Measurements from ENCODE around the gene CDH4.

Gene CDH4

DNA sequence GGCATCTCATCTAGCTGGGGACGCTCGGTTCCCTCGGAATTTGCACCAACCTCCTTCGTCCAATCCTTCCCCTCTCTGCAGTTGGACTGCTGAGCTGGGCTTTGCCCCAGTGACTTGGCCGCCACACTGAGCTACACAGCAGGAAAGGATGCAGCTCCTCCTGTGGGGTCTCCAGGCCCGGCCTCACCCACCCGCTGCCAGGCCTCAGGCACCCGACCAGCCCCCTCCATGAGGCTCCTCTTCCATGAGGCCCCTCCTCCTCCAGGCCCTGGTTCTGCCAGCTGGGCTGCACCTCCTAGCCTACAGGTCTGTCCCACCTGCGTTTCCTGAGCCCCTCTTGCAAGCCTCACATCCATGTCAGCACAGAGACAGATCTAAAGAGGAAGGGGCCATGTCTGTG, 443.7 kb downstream of the CDH4 start:
- Histone ChIP-seq H3K27ac (ENCODE audit: low read depth in 2 of 2, low read length in 2 of 2) (no peak overlapping the region), H3K4me1 (ENCODE audit: control insufficient read depth in 2 of 2, insufficient read depth in 2 of 2, low read length in 2 of 2) (no peaks in the 10 kb centered on the region), H3K36me3 (ENCODE audit: control insufficient read depth in 2 of 2, insufficient read depth in 2 of 2, low read length in 2 of 2) (no peaks in the 10 kb centered on the region), H3K9me3 (ENCODE audit: control insufficient read depth in 2 of 2, low read length in 2 of 2) (no peaks in the 10 kb centered on the region), H3K9ac (ENCODE audit: low read depth in 1 of 2, low read length in 2 of 2) (no peak overlapping the region), H3K4me3 (ENCODE audit: low read length in 2 of 2) (no peak overlapping the region), H3K27me3 (ENCODE audit: control insufficient read depth in 2 of 2, insufficient read depth in 2 of 2, low read length in 2 of 2) (no peaks in the 10 kb centered on the region)

GRCh38 chr20:61696181-61696735, 444.2 kb downstream of the CDH4 start:
- Histone ChIP-seq H3K9ac (ENCODE audit: low read depth in 1 of 2, low read length in 2 of 2) (no peak overlapping the region), H3K9me3 (ENCODE audit: control insufficient read depth in 2 of 2, low read length in 2 of 2) (no peaks in the 10 kb centered on the region), H3K4me1 (ENCODE audit: control insufficient read depth in 2 of 2, insufficient read depth in 2 of 2, low read length in 2 of 2) (no peaks in the 10 kb centered on the region), H3K27me3 (ENCODE audit: control insufficient read depth in 2 of 2, insufficient read depth in 2 of 2, low read length in 2 of 2) (no peaks in the 10 kb centered on the region), H3K27ac (ENCODE audit: low read depth in 2 of 2, low read length in 2 of 2) (no peak overlapping the region), H3K36me3 (ENCODE audit: control insufficient read depth in 2 of 2, insufficient read depth in 2 of 2, low read length in 2 of 2) (no peaks in the 10 kb centered on the region), H3K4me3 (ENCODE audit: low read length in 2 of 2) (no peak overlapping the region)

DNA sequence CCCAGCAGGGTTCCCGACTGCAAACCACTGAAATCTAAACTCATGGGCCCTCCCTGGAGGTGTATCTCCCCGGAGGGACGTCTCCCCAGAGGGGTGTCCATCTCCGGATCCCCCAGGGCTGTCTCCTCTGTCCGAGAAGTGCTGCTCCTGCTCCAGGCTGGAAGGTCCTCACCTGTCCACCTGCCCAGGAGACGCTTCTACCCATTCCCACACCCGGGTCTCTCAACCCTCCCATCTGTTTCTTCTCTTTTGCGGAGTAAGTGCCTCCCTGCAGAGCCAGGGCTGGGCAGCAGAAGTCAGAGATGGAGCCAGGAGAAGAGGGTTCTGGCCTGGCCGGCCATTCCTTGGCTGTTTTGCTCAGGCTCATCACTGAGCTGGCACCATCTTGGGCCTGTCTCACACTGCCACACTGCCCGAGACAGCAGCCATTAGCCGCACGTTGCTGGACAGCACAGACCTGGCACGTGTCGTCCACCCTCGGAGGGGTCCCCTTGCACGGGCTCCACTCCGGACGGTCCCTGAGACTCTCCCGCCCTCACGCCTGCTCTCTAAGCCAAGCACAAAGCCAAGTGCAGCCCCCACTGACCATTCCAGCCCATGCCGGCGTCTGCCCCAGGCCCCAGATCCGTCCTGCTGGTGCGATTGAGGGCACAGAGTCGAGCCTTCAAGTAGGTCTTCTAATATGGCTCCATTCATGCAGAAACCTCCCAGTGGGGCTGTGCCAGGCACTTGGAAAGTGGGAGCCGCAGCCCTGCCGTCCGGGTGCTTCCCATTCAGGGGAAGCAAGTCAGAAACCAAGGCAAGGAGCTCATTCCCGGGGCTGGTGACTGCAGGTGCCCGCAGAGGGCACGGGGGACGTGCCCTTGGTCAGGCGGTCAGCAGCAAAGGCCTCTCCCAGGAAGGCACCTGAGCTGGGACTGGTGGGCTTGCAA, 445.9 kb downstream of the CDH4 start:
- H3K4me3 ChIP-seq (ENCODE audit: low read length in 2 of 2): no peak overlapping the region
- no peaks in the 10 kb centered on the region for H3K9me3 ChIP-seq (ENCODE audit: control insufficient read depth in 2 of 2, low read length in 2 of 2)
- no peak overlapping the region for H3K9ac ChIP-seq (ENCODE audit: low read depth in 1 of 2, low read length in 2 of 2)
- no peaks in the 10 kb centered on the region for H3K4me1 ChIP-seq (ENCODE audit: control insufficient read depth in 2 of 2, insufficient read depth in 2 of 2, low read length in 2 of 2)
- H3K36me3 ChIP-seq (ENCODE audit: control insufficient read depth in 2 of 2, insufficient read depth in 2 of 2, low read length in 2 of 2): no peaks in the 10 kb centered on the region
- H3K27me3 ChIP-seq (ENCODE audit: control insufficient read depth in 2 of 2, insufficient read depth in 2 of 2, low read length in 2 of 2): no peaks in the 10 kb centered on the region
- H3K27ac ChIP-seq (ENCODE audit: low read depth in 2 of 2, low read length in 2 of 2): no peak overlapping the region

- H3K27ac ChIP-seq (ENCODE audit: low read depth in 2 of 2, low read length in 2 of 2): no peak overlapping the region
- no peaks in the 10 kb centered on the region for H3K36me3 ChIP-seq (ENCODE audit: control insufficient read depth in 2 of 2, insufficient read depth in 2 of 2, low read length in 2 of 2)
- no peak overlapping the region for H3K4me3 ChIP-seq (ENCODE audit: low read length in 2 of 2)
- no peaks in the 10 kb centered on the region for H3K9me3 ChIP-seq (ENCODE audit: control insufficient read depth in 2 of 2, low read length in 2 of 2)
- no peaks in the 10 kb centered on the region for H3K27me3 ChIP-seq (ENCODE audit: control insufficient read depth in 2 of 2, insufficient read depth in 2 of 2, low read length in 2 of 2)
- H3K4me1 ChIP-seq (ENCODE audit: control insufficient read depth in 2 of 2, insufficient read depth in 2 of 2, low read length in 2 of 2): no peaks in the 10 kb centered on the region
- H3K9ac ChIP-seq (ENCODE audit: low read depth in 1 of 2, low read length in 2 of 2): no peak overlapping the region
Observed at GRCh38 chr20:61698598-61699494, 446.8 kb downstream of the CDH4 start.

- no peak overlapping the region for H3K4me3 ChIP-seq (ENCODE audit: low read length in 2 of 2)
Observed at GRCh38 chr20:61699495-61700374, 447.7 kb downstream of the CDH4 start.

DNA sequence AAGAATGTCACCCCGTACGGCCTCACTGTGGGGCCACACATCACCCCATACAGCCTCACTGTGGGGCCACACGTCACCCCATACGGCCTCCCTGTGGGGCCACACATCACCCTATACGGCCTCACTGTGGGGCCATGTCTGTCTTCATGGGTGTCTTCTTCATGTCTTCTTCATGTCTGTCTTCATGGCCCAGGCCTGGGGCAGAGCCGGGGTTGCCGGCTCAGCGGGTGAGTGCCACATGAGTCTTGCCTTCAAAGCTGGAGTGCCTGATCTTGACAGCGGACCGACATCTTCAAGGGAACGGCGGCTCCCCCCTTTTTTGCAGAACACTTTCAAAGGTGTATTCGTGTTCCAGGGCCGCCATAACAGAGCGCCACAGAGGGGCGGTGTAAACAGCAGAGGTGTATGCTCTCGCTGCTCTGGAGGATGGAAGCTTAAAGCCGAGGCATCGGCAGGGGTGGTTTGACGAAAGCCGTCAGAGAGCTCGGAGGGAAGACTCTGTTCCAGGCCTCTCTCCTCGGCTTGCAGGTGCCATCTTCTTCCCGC, 448.6 kb downstream of the CDH4 start:
- Histone ChIP-seq H3K9ac (ENCODE audit: low read depth in 1 of 2, low read length in 2 of 2) (no peak overlapping the region), H3K36me3 (ENCODE audit: control insufficient read depth in 2 of 2, insufficient read depth in 2 of 2, low read length in 2 of 2) (no peaks in the 10 kb centered on the region), H3K9me3 (ENCODE audit: control insufficient read depth in 2 of 2, low read length in 2 of 2) (no peaks in the 10 kb centered on the region), H3K27ac (ENCODE audit: low read depth in 2 of 2, low read length in 2 of 2) (no peak overlapping the region), H3K4me1 (ENCODE audit: control insufficient read depth in 2 of 2, insufficient read depth in 2 of 2, low read length in 2 of 2) (no peaks in the 10 kb centered on the region), H3K27me3 (ENCODE audit: control insufficient read depth in 2 of 2, insufficient read depth in 2 of 2, low read length in 2 of 2) (no peaks in the 10 kb centered on the region), H3K4me3 (ENCODE audit: low read length in 2 of 2) (no peak overlapping the region)

More at GRCh38 chr20:61699495-61700374, 447.7 kb downstream of the CDH4 start:
- Histone ChIP-seq H3K27ac (ENCODE audit: low read depth in 2 of 2, low read length in 2 of 2) (no peak overlapping the region), H3K9ac (ENCODE audit: low read depth in 1 of 2, low read length in 2 of 2) (no peak overlapping the region), H3K4me1 (ENCODE audit: control insufficient read depth in 2 of 2, insufficient read depth in 2 of 2, low read length in 2 of 2) (no peaks in the 10 kb centered on the region), H3K36me3 (ENCODE audit: control insufficient read depth in 2 of 2, insufficient read depth in 2 of 2, low read length in 2 of 2) (no peaks in the 10 kb centered on the region), H3K27me3 (ENCODE audit: control insufficient read depth in 2 of 2, insufficient read depth in 2 of 2, low read length in 2 of 2) (no peaks in the 10 kb centered on the region), H3K9me3 (ENCODE audit: control insufficient read depth in 2 of 2, low read length in 2 of 2) (no peaks in the 10 kb centered on the region)

DNA sequence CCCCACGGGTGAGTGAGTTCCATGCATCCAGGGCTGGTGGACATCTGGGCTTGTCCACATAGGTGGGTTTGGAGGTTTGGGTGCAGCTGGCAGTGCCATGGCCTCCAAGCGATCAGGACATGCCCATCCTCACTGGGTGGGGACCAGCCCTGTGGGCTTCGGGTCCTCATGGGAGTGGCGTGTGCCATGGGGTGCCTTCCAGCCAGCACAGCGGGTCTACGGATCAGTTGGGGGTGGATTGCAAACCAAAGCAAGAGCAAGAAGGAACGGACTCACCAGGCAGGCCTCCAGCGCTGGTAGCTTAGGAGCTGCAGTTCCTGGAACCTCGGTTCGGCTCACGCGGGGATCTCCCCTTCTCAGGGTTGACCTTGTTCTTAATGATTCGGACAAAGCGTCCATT, 449.3 kb downstream of the CDH4 start:
- Histone ChIP-seq H3K9me3 (ENCODE audit: control insufficient read depth in 2 of 2, low read length in 2 of 2) (no peaks in the 10 kb centered on the region), H3K27ac (ENCODE audit: low read depth in 2 of 2, low read length in 2 of 2) (no peak overlapping the region), H3K9ac (ENCODE audit: low read depth in 1 of 2, low read length in 2 of 2) (no peak overlapping the region), H3K4me3 (ENCODE audit: low read length in 2 of 2) (no peak overlapping the region), H3K36me3 (ENCODE audit: control insufficient read depth in 2 of 2, insufficient read depth in 2 of 2, low read length in 2 of 2) (no peaks in the 10 kb centered on the region), H3K4me1 (ENCODE audit: control insufficient read depth in 2 of 2, insufficient read depth in 2 of 2, low read length in 2 of 2) (no peaks in the 10 kb centered on the region), H3K27me3 (ENCODE audit: control insufficient read depth in 2 of 2, insufficient read depth in 2 of 2, low read length in 2 of 2) (no peaks in the 10 kb centered on the region)

DNA sequence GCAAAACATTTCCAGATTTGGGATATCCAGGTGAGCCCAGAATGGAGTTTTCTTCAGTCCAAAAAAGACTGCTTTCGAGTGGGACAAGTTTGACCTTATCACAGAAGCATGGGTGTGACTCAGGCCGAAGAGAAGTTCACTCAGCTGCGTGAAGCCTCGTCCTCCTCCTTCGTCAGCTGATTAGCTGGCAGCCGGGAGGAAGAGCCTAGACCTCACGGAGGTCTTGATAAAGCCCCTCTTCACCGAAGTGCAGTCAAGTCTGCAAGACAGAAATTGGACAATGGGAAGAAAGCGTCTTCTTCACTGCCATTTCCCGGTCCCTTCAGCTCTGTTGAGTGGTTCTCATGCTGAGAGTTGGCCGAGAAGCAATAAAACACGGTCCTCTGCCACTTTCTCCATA, 449.7 kb downstream of the CDH4 start:
- H3K27ac ChIP-seq (ENCODE audit: low read depth in 2 of 2, low read length in 2 of 2): no peak overlapping the region
- no peak overlapping the region for H3K4me3 ChIP-seq (ENCODE audit: low read length in 2 of 2)
- no peaks in the 10 kb centered on the region for H3K27me3 ChIP-seq (ENCODE audit: control insufficient read depth in 2 of 2, insufficient read depth in 2 of 2, low read length in 2 of 2)
- no peak overlapping the region for H3K9ac ChIP-seq (ENCODE audit: low read depth in 1 of 2, low read length in 2 of 2)
- H3K36me3 ChIP-seq (ENCODE audit: control insufficient read depth in 2 of 2, insufficient read depth in 2 of 2, low read length in 2 of 2): no peaks in the 10 kb centered on the region
- no peaks in the 10 kb centered on the region for H3K4me1 ChIP-seq (ENCODE audit: control insufficient read depth in 2 of 2, insufficient read depth in 2 of 2, low read length in 2 of 2)
- no peaks in the 10 kb centered on the region for H3K9me3 ChIP-seq (ENCODE audit: control insufficient read depth in 2 of 2, low read length in 2 of 2)

- Histone ChIP-seq H3K4me3 (ENCODE audit: low read length in 2 of 2) (no peak overlapping the region), H3K36me3 (ENCODE audit: control insufficient read depth in 2 of 2, insufficient read depth in 2 of 2, low read length in 2 of 2) (no peaks in the 10 kb centered on the region), H3K9ac (ENCODE audit: low read depth in 1 of 2, low read length in 2 of 2) (no peak overlapping the region), H3K27me3 (ENCODE audit: control insufficient read depth in 2 of 2, insufficient read depth in 2 of 2, low read length in 2 of 2) (no peaks in the 10 kb centered on the region), H3K9me3 (ENCODE audit: control insufficient read depth in 2 of 2, low read length in 2 of 2) (no peaks in the 10 kb centered on the region), H3K4me1 (ENCODE audit: control insufficient read depth in 2 of 2, insufficient read depth in 2 of 2, low read length in 2 of 2) (no peaks in the 10 kb centered on the region), H3K27ac (ENCODE audit: low read depth in 2 of 2, low read length in 2 of 2) (no peak overlapping the region)
Observed at GRCh38 chr20:61702246-61702645, 450.2 kb downstream of the CDH4 start.

All from mucosa of rectum (tissue), 2 donors.